Adrenal gland (tissue), 12 donors: Measurements from ENCODE around the gene EYS. TPM values are rescaled to one million over a fixed set of nuclear protein-coding genes. Genes with fewer than 3 reads are reported as not detected.

Experiments used
- DNase-seq, 7 donors: peaks; one replicate each; pipeline ENCODE4 v3.0.0-alpha.2; 2019 to 2020
- H3K27ac ChIP-seq, 5 donors: fragments of 200-600 bp; sonication (generic) in 4 of 5; 1 replicate in 3 of 5; 2 replicates in 2 of 5; pipeline versions ENCODE4 v1.5.1 to v1.8.0; 2016 to 2020; ENCODE audit warnings: mild to moderate bottlenecking in 1 of 5
- H3K27me3 ChIP-seq: fragments of 200-600 bp; 2 replicates; pipeline ENCODE4 v1.8.0; 2021
- H3K36me3 ChIP-seq, 2 donors: fragments of 200-600 bp; replicated peaks in 1 of 2; 1 replicate in 1 of 2; 2 replicates in 1 of 2; pipeline versions ENCODE4 v1.5.1 to v1.8.0; 2018 to 2022
- H3K4me1 ChIP-seq, 2 donors: fragments of 200-600 bp; replicated peaks in 1 of 2; 1 replicate in 1 of 2; 2 replicates in 1 of 2; pipeline versions ENCODE4 v1.5.1 to v1.8.0; 2018 to 2021
- H3K4me3 ChIP-seq, 4 donors: fragments of 200-600 bp; sonication (generic) in 3 of 4; one replicate each; pipeline ENCODE4 v1.5.1; 2016 to 2018
- H3K9me3 ChIP-seq, 3 donors: fragments of 200-600 bp; sonication (generic) in 1 of 3; replicated peaks in 1 of 3; 1 replicate in 2 of 3; 2 replicates in 1 of 3; pipeline versions ENCODE4 v1.5.1 to v1.8.0; 2016 to 2021
- CTCF ChIP-seq, 6 experiments: fragments of 450-650 bp in 4 of 6; fragments of 200-600 bp in 2 of 6; sonication (generic) in 1 of 6; IDR thresholded peaks; 1 replicate in 5 of 6; 2 replicates in 1 of 6; pipeline versions ENCODE4 v1.5.1 to v1.8.0; 2016 to 2021; ENCODE audit warnings: antibody characterized with exemption in 6 of 6, mild to moderate bottlenecking in 2 of 6, moderate library complexity in 1 of 6
- POLR2A ChIP-seq, 2 donors: fragments of 450-650 bp; IDR thresholded peaks; one replicate each; pipeline ENCODE4 v1.6.1; 2017; ENCODE audit warnings: antibody characterized with exemption in 2 of 2, mild to moderate bottlenecking in 2 of 2, moderate library complexity in 1 of 2
- WGBS, 4 donors: extraction: QIAGEN DNeasy Blood & Tissue Kit in 2 of 4; methylation state at CpG; one replicate each; pipeline versions ENCODE4 v1.1.5 to v1.1.7; 2013 to 2017; 5-methylcytosine and 5-hydroxymethylcytosine counted together
- intact Hi-C, 2 donors: fragments of 100-400 bp; cut with DNase I; formaldehyde crosslinking; loops; one replicate each; pipeline versions ENCODE4 v1.14.1 to v1.15.0; 2022 to 2023
- polyA plus RNA-seq, 3 donors: library from polyadenylated mRNA; stranded (reverse); fragments of 200-250 nt in 2 of 3; fragments of 350-450 nt in 1 of 3; fragmentation: Illumina TruSeq in 1 of 3; extraction: RNeasy Lipid Tissue Mini Kit (QIAGEN cat#74804) in 1 of 3; gene quantifications; one replicate each; pipeline ENCODE4 v1.2.3, GENCODE V29; 2013 to 2014
- total RNA-seq, 9 donors: library from RNA; depleted of rRNA in 4 of 9; stranded (reverse); fragments of >200 nt in 4 of 9; fragments of 120-200 nt in 1 of 9; fragmentation: NEBNext Ultra II Directional in 1 of 9; extraction: Animal tissue kit (Norgen Biotek cat#: 25700) in 1 of 9; gene quantifications; one replicate each; pipeline versions ENCODE4 v1.1.0 to v1.2.4, GENCODE V29; 2013 to 2023
- donor health status: healthy with polysubstance abuse.
- donor health status: Bipolar disorder and iron deficiency.
- donor health status: DM: yes; HTN: yes; CAD: no.
- donor health status: DM: no; HTN: no; CAD: no.
- donor health status: DM: no; HTN: no; CAD: no.
- donor health status: DM: yes; HTN: yes; CAD: no.

EYS gene
- total and polyA plus RNA-seq, 12 donors = 0.03 to 3.1 (median 0.18) TPM; not detected in 7

GRCh38 chr6:63676412-63677114, 2030.5 kb downstream of the EYS start:
- no peak for DNase-seq
- Histone ChIP-seq H3K27ac (peak overlapping the region in 3 of 5 donors; percentile 50 to 66 (median 52)), H3K27me3 (no peaks in the 10 kb centered on the region), H3K4me3 (no peak overlapping the region), H3K4me1 (peaks cover 40 to 49% of the 10 kb centered on the region in 2 donors), H3K36me3 (no peaks in the 10 kb centered on the region), H3K9me3 (no peaks in the 10 kb centered on the region)
- intact Hi-C loops = no loop called here
- TF ChIP-seq POLR2A (IDR thresholded peaks at IDR 0.05) (no peak), CTCF (IDR thresholded peaks at IDR 0.05) (no peak)
- 87 to 92% (median 89%) methylated on average over 3 of the region's 3 CpGs for whole genome bisulfite sequencing, 4 donors

GRCh38 chr6:63675138-63675537, 2031.9 kb downstream of the EYS start:
- Histone ChIP-seq H3K4me3 (no peak overlapping the region), H3K9me3 (no peaks in the 10 kb centered on the region), H3K27me3 (no peaks in the 10 kb centered on the region), H3K4me1 (peaks cover 33 to 42% of the 10 kb centered on the region in 2 donors), H3K36me3 (no peaks in the 10 kb centered on the region), H3K27ac (peak overlapping the region in 2 of 5 donors; percentile 10 to 44)
- TF ChIP-seq CTCF (IDR thresholded peaks at IDR 0.05) = no peak
- no peak for TF ChIP-seq POLR2A (IDR thresholded peaks at IDR 0.05)
- no peak for DNase-seq
- intact Hi-C loops = no loop called here
- 41 to 63% (median 48%) methylated on average over 1 of the region's 1 CpG for WGBS, 4 donors

GRCh38 chr6:63674635-63675034, 2032.4 kb downstream of the EYS start:
- Histone ChIP-seq H3K4me3 (no peak overlapping the region), H3K4me1 (peaks cover 38 to 45% of the 10 kb centered on the region in 2 donors), H3K9me3 (no peaks in the 10 kb centered on the region), H3K36me3 (no peaks in the 10 kb centered on the region), H3K27me3 (no peaks in the 10 kb centered on the region), H3K27ac (peak overlapping the region in 2 of 5 donors; percentile 10 to 44)
- intact Hi-C loops = no loop called here
- no peak for DNase-seq
- 40 to 42% (median 41%) methylated on average over 3 of the region's 3 CpGs for WGBS, 4 donors
- TF ChIP-seq CTCF (IDR thresholded peaks at IDR 0.05) (no peak), POLR2A (IDR thresholded peaks at IDR 0.05) (no peak)

GRCh38 chr6:63673692-63674091, 2033.3 kb downstream of the EYS start:
- no peaks in the 10 kb centered on the region for H3K27me3 ChIP-seq
- 90 to 97% (median 91%) methylated on average over 2 of the region's 2 CpGs for WGBS, 4 donors
- no peak overlapping the region for H3K27ac ChIP-seq
- H3K9me3 ChIP-seq = no peaks in the 10 kb centered on the region
- H3K4me3 ChIP-seq = no peak overlapping the region
- no peak for DNase-seq
- intact Hi-C loops = no loop called here
- no peak for TF ChIP-seq CTCF (IDR thresholded peaks at IDR 0.05)
- no peak for TF ChIP-seq POLR2A (IDR thresholded peaks at IDR 0.05)
- H3K4me1 ChIP-seq = peaks cover 46 to 49% of the 10 kb centered on the region in 2 donors
- H3K36me3 ChIP-seq = no peaks in the 10 kb centered on the region
